ENCODE data around the gene ARVCF.

The ARVCF gene

DNA sequence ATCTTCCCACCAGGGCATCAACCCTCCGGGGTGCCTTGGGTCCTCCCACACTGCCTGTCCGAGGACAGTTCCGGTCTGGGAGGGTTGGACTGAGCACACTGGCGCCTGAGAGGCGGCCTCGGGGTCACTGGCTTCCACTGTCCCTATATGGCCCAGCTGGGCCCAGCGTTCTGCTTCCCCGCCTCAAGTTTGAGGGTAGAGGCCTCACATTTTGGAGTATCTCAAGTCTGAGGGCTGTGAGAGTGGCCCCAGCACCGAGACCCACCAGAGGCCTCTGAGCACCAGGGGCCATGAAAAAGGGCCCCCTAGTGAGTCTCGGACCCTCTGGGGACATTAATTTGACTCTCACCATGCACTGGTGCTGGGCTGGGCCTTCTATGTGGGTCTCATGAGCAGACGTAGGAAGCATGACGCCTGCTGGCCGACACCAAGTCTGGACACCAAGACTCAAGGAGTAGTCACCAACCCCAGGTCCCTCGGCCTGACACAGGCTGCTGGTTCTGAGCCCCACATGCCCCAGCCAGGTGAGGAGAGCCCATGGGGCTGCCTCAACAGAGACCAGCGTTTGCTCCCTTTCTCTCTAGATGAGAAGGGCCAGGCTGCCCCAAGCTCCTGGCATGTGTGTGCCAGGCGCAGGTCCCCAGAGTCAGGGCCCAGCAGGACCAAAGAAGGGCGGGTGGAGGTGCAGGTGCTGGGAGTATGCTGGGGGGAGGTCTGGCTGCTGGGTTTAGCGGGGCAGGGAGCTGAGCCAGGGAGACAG is 27.5 kb downstream of the ARVCF start:
- no peak for TF ChIP-seq CTCF (IDR thresholded peaks at IDR 0.05; ENCODE audit: low read depth, low read length)
- H3K4me3 ChIP-seq (replicated peaks in 1 of 2; ENCODE audit: low read depth in 2 of 2, low read length in 2 of 2): no peak overlapping the region
- DNase-seq (ENCODE audit: low read depth in 2 of 2): no peak

- TF ChIP-seq CTCF (IDR thresholded peaks at IDR 0.05; ENCODE audit: low read depth, low read length): no peak
- DNase-seq (ENCODE audit: low read depth in 2 of 2): no peak
- no peak overlapping the region for H3K4me3 ChIP-seq (replicated peaks in 1 of 2; ENCODE audit: low read depth in 2 of 2, low read length in 2 of 2)
Observed at GRCh38 chr22:19988331-19988808, 28.3 kb downstream of the ARVCF start.

- no peak for DNase-seq (ENCODE audit: low read depth in 2 of 2)
- no peak overlapping the region for H3K4me3 ChIP-seq (replicated peaks in 1 of 2; ENCODE audit: low read depth in 2 of 2, low read length in 2 of 2)
- TF ChIP-seq CTCF (IDR thresholded peaks at IDR 0.05; ENCODE audit: low read depth, low read length): no peak
Observed at GRCh38 chr22:19987394-19988306, 29.0 kb downstream of the ARVCF start.

DNA sequence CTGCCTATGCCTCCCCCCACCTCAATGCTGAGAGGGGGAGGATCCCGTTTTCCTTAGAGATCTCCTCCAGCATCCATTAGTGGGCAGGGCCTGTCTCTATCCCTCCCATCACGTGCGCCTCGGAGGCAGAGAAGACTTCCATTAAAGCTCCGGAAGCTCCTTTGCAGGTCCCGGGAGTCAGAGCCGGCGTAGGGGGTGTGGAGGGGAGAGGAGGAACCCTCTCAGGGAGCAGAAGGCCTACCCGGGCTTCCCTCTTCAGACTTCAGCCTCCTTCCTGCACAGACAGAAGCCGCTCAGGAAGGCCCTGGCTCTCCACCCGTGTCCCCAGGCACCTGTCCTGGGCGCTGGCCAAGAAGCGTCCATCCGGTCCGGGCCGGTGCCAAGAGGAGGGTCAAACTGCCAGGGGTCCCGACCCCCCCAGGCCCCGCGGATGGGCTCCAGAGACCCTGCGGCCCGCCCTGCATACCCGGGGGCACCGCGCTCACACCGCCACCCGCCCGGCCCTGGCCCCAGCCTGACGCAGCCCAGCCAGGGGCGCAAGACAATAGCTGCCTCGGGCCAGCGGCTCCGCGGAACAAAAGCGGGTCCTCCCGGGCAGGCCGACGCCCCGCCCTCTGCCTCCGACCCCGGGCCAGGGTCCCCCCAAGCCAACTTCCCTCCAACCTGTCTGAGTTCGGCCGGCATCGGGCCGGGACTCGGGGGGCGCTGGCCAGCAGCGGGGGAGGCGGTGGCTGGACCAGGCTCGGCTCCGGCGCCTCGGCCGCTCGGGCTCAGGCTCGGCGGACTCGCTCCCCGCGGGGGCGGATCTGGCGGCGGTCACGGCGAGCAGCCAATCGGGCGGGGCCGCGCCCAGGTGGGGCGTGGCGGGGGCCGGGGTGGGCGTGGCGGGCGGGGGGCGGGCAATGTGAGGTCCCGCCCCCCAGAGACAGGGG is 29.9 kb downstream of the ARVCF start:
- H3K4me3 ChIP-seq (replicated peaks in 1 of 2; ENCODE audit: low read depth in 2 of 2, low read length in 2 of 2): peak overlapping the region; percentile 59 to 66
- peak; percentile 64 to 76 for DNase-seq (ENCODE audit: low read depth in 2 of 2)
- no peak for TF ChIP-seq CTCF (IDR thresholded peaks at IDR 0.05; ENCODE audit: low read depth, low read length)

DNA sequence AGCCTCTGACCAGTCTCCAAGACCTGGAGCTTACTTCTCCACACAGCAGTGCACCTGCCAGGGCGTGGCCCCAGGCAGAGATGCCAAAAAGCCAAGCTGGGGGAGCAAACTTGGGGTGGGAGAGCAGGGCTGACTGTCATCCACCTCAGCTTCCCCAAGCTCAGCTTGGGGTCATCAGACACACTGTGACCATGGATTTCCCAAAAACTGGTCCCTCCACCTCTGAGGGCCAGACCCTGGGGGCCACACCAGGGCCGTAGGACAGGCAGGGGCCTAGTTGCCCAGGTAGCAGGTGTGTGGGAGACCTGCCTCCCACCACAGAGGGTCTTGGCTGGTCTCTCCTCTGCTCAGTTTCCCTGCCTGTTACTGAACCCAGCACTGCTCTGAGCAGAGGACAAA is 30.6 kb downstream of the ARVCF start:
- peak overlapping the region; percentile 59 to 66 for H3K4me3 ChIP-seq (replicated peaks in 1 of 2; ENCODE audit: low read depth in 2 of 2, low read length in 2 of 2)
- no peak for DNase-seq (ENCODE audit: low read depth in 2 of 2)
- no peak for TF ChIP-seq CTCF (IDR thresholded peaks at IDR 0.05; ENCODE audit: low read depth, low read length)

All from cardiac fibroblast (primary cell).